HFF-Myc (cell line): ENCODE results near the gene GRK3.

ENCODE experiments used
- DNase-seq: peaks from one replicate; pipeline ENCODE4 v3.0.0-alpha.2; 2011; ENCODE audit warnings: low read depth; ENCODE audit errors: extremely low read depth
- H3K4me3 ChIP-seq: replicated peaks from 2 replicates; pipeline ENCODE4 v1.5.1; 2011; ENCODE audit warnings: low read depth, mild to moderate bottlenecking, control low read depth, low read length
- CTCF ChIP-seq: IDR thresholded peaks from 2 replicates; pipeline ENCODE4 v1.5.1; 2012; ENCODE audit warnings: mild to moderate bottlenecking, low read depth, low read length, control low read depth; ENCODE audit errors: missing control alignments

The GRK3 gene

GRCh38 chr22:25712661-25713400, 148.4 kb downstream of the GRK3 start:
- DNase-seq: no peak
- H3K4me3 ChIP-seq: no peak overlapping the region
- TF ChIP-seq CTCF: no peak

- H3K4me3 ChIP-seq: no peak overlapping the region
- DNase-seq: no peak
- TF ChIP-seq CTCF: no peak
Measured at GRCh38 chr22:25714070-25714469, 149.6 kb downstream of the GRK3 start.

GRCh38 chr22:25714739-25715138, 150.3 kb downstream of the GRK3 start:
- H3K4me3 ChIP-seq: no peak overlapping the region
- no peak for TF ChIP-seq CTCF
- no peak for DNase-seq

- no peak overlapping the region for H3K4me3 ChIP-seq
- TF ChIP-seq CTCF: no peak
- no peak for DNase-seq
Measured at GRCh38 chr22:25716637-25717036, 152.2 kb downstream of the GRK3 start.

GRCh38 chr22:25718135-25718840, 153.8 kb downstream of the GRK3 start:
- no peak for TF ChIP-seq CTCF
- H3K4me3 ChIP-seq: no peak overlapping the region
- DNase-seq: no peak

- no peak for DNase-seq
- no peak for TF ChIP-seq CTCF
- H3K4me3 ChIP-seq: no peak overlapping the region
Measured at GRCh38 chr22:25722223-25722622, 157.7 kb downstream of the GRK3 start.
